GM06990 (cell line): ENCODE measurements around the gene HOXC5.
"Not testable (repeated sequence)": the region's sequence is repeated elsewhere in the genome, so short reads cannot be mapped to it uniquely, and the experiment has no call there.

Source experiments
- DNase-seq: peaks from one replicate; pipeline ENCODE4 v3.0.0-alpha.2; 2011; ENCODE audit not compliant: insufficient read length; ENCODE audit errors: extremely low read depth
- H3K27me3 ChIP-seq: replicated peaks from 2 replicates; pipeline ENCODE4 v1.6.0; 2011; ENCODE audit warnings: low read length; ENCODE audit not compliant: control insufficient read depth, insufficient read depth
- H3K36me3 ChIP-seq: 2 replicates; pipeline ENCODE4 v1.5.1; 2011; ENCODE audit warnings: low read length; ENCODE audit not compliant: control insufficient read depth, insufficient read depth
- H3K4me3 ChIP-seq: replicated peaks from 2 replicates; pipeline ENCODE4 v1.5.1; 2011; ENCODE audit warnings: low read depth, mild to moderate bottlenecking, control low read depth, low read length
- CTCF ChIP-seq: IDR thresholded peaks from 2 replicates; pipeline ENCODE4 v1.5.1; 2011; ENCODE audit warnings: low read length, control low read depth, mild to moderate bottlenecking, inconsistent platforms; ENCODE audit not compliant: insufficient read depth, poor library complexity, severe bottlenecking

The HOXC5 gene

GRCh38 chr12:54041097-54041690 lies 8.3 kb downstream of the HOXC5 start:
- DNase-seq: no peak
- no peaks in the 10 kb centered on the region; the same call in 1 of the 2 replicates for H3K27me3 ChIP-seq
- H3K4me3 ChIP-seq: no peak overlapping the region
- no peak for TF ChIP-seq CTCF
- H3K36me3 ChIP-seq: no peaks in the 10 kb centered on the region

- not testable (repeated sequence) for DNase-seq, H3K4me3 ChIP-seq, H3K36me3 ChIP-seq, H3K27me3 ChIP-seq
These were observed 9.2 kb downstream of the HOXC5 start for GRCh38 chr12:54042033-54042432.

GRCh38 chr12:54042970-54043853 lies 10.4 kb downstream of the HOXC5 start:
- no peak for TF ChIP-seq CTCF
- H3K27me3 ChIP-seq: no peaks in the 10 kb centered on the region; the same call in 1 of the 2 replicates
- DNase-seq: no peak
- no peak overlapping the region for H3K4me3 ChIP-seq
- H3K36me3 ChIP-seq: no peaks in the 10 kb centered on the region

GRCh38 chr12:54044425-54045103 lies 11.7 kb downstream of the HOXC5 start:
- Histone ChIP-seq H3K36me3 (no peaks in the 10 kb centered on the region), H3K4me3 (no peak overlapping the region), H3K27me3 (no peaks in the 10 kb centered on the region)
- no peak for TF ChIP-seq CTCF
- DNase-seq: no peak

- no peak for TF ChIP-seq CTCF
- Histone ChIP-seq H3K4me3 (no peak overlapping the region), H3K27me3 (no peaks in the 10 kb centered on the region), H3K36me3 (no peaks in the 10 kb centered on the region)
- DNase-seq: no peak
These were observed 12.6 kb downstream of the HOXC5 start for GRCh38 chr12:54045401-54045800.
